Smooth muscle cell (in vitro differentiated cells): ENCODE results near the gene ZNF407. TPM values are rescaled to one million over a fixed set of nuclear protein-coding genes. Genes with fewer than 3 reads are reported as not detected.

Source experiments
- DNase-seq: peaks from one replicate; lab custom pipeline; 2025; ENCODE audit not compliant: unreplicated experiment; lab: John Stamatoyannopoulos, UW
- H2AFZ ChIP-seq: fragments of 200-600 bp; sonication (generic); 2 replicates; pipeline ENCODE4 v1.6.0; 2016; ENCODE audit warnings: antibody characterized with exemption, low read depth, mild to moderate bottlenecking
- H3F3A ChIP-seq: fragments of 200-600 bp; sonication (generic); 2 replicates; pipeline ENCODE4 v1.6.0; 2017; ENCODE audit warnings: antibody characterized with exemption, low read depth
- H3K27ac ChIP-seq: fragments of 200-600 bp; sonication (generic); 2 replicates; pipeline ENCODE4 v1.5.1; 2016; ENCODE audit warnings: low read depth, mild to moderate bottlenecking
- H3K27me3 ChIP-seq: fragments of 200-600 bp; sonication (generic); 2 replicates; pipeline ENCODE4 v1.6.1; 2016; ENCODE audit warnings: low read depth, mild to moderate bottlenecking
- H3K36me3 ChIP-seq: fragments of 200-600 bp; sonication (generic); 2 replicates; pipeline ENCODE4 v1.5.1; 2016; ENCODE audit warnings: low read depth
- H3K4me1 ChIP-seq: fragments of 200-600 bp; sonication (generic); 2 replicates; pipeline ENCODE4 v1.5.1; 2016; ENCODE audit warnings: low read depth
- H3K4me2 ChIP-seq: fragments of 200-600 bp; sonication (generic); 2 replicates; pipeline ENCODE4 v1.6.0; 2016; ENCODE audit warnings: mild to moderate bottlenecking
- H3K4me3 ChIP-seq: fragments of 200-600 bp; sonication (generic); 2 replicates; pipeline ENCODE4 v1.5.1; 2016; ENCODE audit warnings: mild to moderate bottlenecking
- H3K79me2 ChIP-seq: fragments of 200-600 bp; sonication (generic); 2 replicates; pipeline ENCODE4 v1.6.0; 2016; ENCODE audit warnings: low read depth, mild to moderate bottlenecking
- H3K9ac ChIP-seq: fragments of 200-600 bp; sonication (generic); 2 replicates; pipeline ENCODE4 v1.6.0; 2016; ENCODE audit warnings: low read depth
- H3K9me3 ChIP-seq: fragments of 200-600 bp; sonication (generic); replicated peaks from 2 replicates; pipeline ENCODE4 v1.5.1; 2016; ENCODE audit warnings: low read depth
- H4K20me1 ChIP-seq: fragments of 200-600 bp; sonication (generic); 2 replicates; pipeline ENCODE4 v1.6.0; 2016; ENCODE audit warnings: low read depth
- WGBS: methylation state at CpG from one replicate; pipeline ENCODE4 v1.1.7; 2016; ENCODE audit warnings: low lambda C conversion rate; 5-methylcytosine and 5-hydroxymethylcytosine counted together
- polyA plus RNA-seq: library from polyadenylated mRNA; unstranded; fragments of >200 nt; fragmentation: Nextera tagmentation; extraction: Ambion mirVana; gene quantifications from 2 replicates; pipeline ENCODE4 v1.2.1, GENCODE V29; 2016
- total RNA-seq: library from RNA; depleted of rRNA; stranded (reverse); fragments of >200 nt; gene quantifications from 2 replicates; pipeline ENCODE4 v1.2.3, GENCODE V29; 2014
- TF ChIP-seq, protein P1 (sequence below): fragments of 200-600 bp; sonication (generic); IDR thresholded peaks from 2 replicates; pipeline ENCODE4 v1.5.1; 2017; ENCODE audit warnings: borderline replicate concordance, mild to moderate bottlenecking, antibody characterized with exemption; ENCODE audit not compliant: insufficient read depth, poor library complexity, severe bottlenecking

Gene ZNF407
- total and polyA plus RNA-seq, 2 experiments from 2014 or later: 4.5 to 11.5 TPM

DNA sequence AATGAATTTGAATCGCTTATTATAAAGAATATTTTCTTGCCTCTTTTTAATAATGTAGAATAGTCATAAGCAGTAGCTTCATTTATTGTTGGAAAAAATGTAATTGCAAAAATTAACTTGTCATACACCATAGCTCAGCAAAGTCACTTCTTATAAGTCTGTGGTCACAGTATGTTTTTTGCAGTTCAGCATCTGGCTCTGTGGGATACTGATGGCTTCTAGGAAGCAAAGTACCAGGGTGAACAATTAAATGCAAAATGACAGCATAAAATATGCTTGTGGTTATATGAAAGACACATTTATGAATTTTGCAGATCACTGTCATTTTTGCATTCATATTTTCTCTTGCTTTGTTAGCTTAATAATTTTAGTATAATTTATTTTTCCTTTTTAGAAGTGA lies 116.5 kb downstream of the ZNF407 start:
- Histone ChIP-seq H3K9ac (no peak overlapping the region), H3K9me3 (no peaks in the 10 kb centered on the region), H3K4me3 (no peak overlapping the region), H3K36me3 (no peaks in the 10 kb centered on the region), H4K20me1 (no peaks in the 10 kb centered on the region), H3K27ac (no peak overlapping the region), H2AFZ (no peak overlapping the region), H3K27me3 (no peaks in the 10 kb centered on the region), H3K4me2 (no peak overlapping the region), H3F3A (no peaks in the 10 kb centered on the region), H3K79me2 (no peaks in the 10 kb centered on the region), H3K4me1 (no peaks in the 10 kb centered on the region)
- 95% methylated on average over 1 of the region's 1 CpG for WGBS
- no peak for DNase-seq
- TF ChIP-seq, protein P1, sequence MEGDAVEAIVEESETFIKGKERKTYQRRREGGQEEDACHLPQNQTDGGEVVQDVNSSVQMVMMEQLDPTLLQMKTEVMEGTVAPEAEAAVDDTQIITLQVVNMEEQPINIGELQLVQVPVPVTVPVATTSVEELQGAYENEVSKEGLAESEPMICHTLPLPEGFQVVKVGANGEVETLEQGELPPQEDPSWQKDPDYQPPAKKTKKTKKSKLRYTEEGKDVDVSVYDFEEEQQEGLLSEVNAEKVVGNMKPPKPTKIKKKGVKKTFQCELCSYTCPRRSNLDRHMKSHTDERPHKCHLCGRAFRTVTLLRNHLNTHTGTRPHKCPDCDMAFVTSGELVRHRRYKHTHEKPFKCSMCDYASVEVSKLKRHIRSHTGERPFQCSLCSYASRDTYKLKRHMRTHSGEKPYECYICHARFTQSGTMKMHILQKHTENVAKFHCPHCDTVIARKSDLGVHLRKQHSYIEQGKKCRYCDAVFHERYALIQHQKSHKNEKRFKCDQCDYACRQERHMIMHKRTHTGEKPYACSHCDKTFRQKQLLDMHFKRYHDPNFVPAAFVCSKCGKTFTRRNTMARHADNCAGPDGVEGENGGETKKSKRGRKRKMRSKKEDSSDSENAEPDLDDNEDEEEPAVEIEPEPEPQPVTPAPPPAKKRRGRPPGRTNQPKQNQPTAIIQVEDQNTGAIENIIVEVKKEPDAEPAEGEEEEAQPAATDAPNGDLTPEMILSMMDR: no peak

DNA sequence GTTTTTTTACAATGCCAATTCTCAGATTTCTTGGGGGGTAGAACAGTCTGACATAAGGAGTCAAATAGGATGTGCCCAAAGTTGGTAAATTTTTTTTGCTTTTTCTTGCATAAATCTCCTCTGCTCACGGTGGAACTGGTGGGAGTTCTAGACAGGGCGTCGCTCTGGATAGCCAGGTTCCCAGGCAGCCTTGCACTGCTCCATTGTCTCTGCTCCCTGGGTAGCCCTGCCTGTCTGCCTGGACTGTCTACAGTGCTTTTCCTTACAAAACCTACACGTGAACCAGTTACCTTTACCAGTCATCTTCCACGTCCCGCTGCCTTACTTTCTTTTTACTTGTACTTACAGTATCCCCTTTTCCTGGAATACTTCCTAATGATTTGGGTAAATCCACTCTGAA lies 117.1 kb downstream of the ZNF407 start:
- Histone ChIP-seq H3K4me1 (no peaks in the 10 kb centered on the region), H3K9me3 (no peaks in the 10 kb centered on the region), H3K4me2 (no peak overlapping the region), H3K36me3 (no peaks in the 10 kb centered on the region), H3K9ac (no peak overlapping the region), H4K20me1 (no peaks in the 10 kb centered on the region), H2AFZ (no peak overlapping the region), H3F3A (no peaks in the 10 kb centered on the region), H3K27ac (no peak overlapping the region), H3K79me2 (no peaks in the 10 kb centered on the region), H3K27me3 (no peaks in the 10 kb centered on the region), H3K4me3 (no peak overlapping the region)
- WGBS: 75% methylated on average over 6 of the region's 6 CpGs
- TF ChIP-seq, protein P1: no peak
- DNase-seq: no peak

DNA sequence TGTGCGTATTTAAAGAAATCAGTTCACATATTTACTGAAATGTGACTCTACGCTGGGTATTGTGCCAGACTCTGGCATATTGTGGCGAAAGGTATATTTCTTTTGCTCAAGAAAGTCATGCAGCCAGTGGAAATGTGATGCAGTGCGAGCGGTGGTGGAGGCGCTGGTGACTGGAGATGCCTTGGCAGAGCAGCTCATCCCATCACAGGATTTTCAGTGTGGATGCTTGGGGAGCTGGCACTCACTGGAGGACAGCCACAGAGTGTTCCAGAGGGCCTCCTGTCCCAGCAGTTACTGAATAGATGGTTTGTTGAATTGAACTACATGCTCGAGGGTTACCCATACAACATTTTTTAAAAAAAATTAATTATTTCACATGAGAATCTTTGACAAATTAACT lies 117.6 kb downstream of the ZNF407 start:
- no peak for DNase-seq
- Histone ChIP-seq H3K9ac (no peak overlapping the region), H3K27me3 (no peaks in the 10 kb centered on the region), H3K27ac (no peak overlapping the region), H3K36me3 (no peaks in the 10 kb centered on the region), H3K9me3 (no peaks in the 10 kb centered on the region), H3K4me1 (no peaks in the 10 kb centered on the region), H3K4me3 (no peak overlapping the region), H3K4me2 (no peak overlapping the region), H3K79me2 (no peaks in the 10 kb centered on the region), H3F3A (no peaks in the 10 kb centered on the region), H4K20me1 (no peaks in the 10 kb centered on the region), H2AFZ (no peak overlapping the region)
- TF ChIP-seq, protein P1: no peak
- 97% methylated on average over 7 of the region's 7 CpGs for WGBS

DNA sequence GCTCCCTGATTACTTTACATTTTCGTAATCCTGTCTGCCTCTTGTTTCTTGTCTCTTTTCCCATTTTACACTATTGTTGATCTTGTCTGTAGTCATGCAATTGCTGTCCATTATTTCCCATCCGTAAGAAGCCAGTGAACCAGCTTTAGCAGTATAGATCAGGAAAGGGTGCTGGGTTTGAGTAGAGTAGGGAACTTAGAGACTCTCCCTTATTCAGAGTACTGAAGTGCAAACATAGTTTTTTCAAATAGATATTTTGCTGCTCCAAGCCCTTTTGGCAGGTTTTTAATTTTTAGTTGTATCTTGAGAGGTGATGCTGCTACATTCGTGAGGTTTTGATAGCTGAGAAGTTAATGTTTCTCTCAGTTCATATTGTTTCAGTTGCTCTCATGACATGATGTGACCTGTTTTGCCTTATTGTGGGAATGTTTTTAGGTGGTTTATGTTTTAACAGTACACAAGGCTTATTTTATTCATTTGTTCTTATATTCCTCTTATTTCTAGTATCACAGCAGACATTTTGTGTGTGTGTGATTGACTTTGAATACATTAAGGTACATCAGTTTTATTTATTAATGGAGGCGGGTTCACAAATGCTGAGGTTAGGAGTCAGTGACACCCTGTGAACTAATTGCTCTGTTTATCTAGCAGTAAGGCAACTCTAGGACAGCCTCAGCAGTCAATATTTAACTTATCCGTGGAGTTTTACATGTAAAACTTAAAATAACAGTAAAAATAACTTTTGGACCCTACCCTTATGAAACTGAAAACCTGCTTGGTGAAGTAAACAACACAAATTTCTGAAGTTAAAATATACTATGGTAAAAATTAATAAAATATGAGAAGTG lies 118.4 kb downstream of the ZNF407 start:
- no peak for DNase-seq
- Histone ChIP-seq H3K9ac (no peak overlapping the region), H3K27me3 (no peaks in the 10 kb centered on the region), H3K79me2 (no peaks in the 10 kb centered on the region), H3K4me2 (no peak overlapping the region), H4K20me1 (no peaks in the 10 kb centered on the region), H3F3A (no peaks in the 10 kb centered on the region), H3K27ac (no peak overlapping the region), H2AFZ (no peak overlapping the region), H3K4me1 (no peaks in the 10 kb centered on the region), H3K36me3 (no peaks in the 10 kb centered on the region), H3K4me3 (no peak overlapping the region), H3K9me3 (no peaks in the 10 kb centered on the region)
- WGBS: 81% methylated on average over 5 of the region's 5 CpGs
- TF ChIP-seq, protein P1: no peak
